ENCODE measurements around the gene JOSD2. TPM values are rescaled to one million over a fixed set of nuclear protein-coding genes. Genes with fewer than 3 reads are reported as not detected.

JOSD2 gene
- total RNA-seq, 1 experiment from 2014 or later = 60.8 TPM

GRCh38 chr19:50553134-50553703 is 42.2 kb upstream of the JOSD2 start:
- peaks cover 42% of the 10 kb centered on the region for H3K27me3 ChIP-seq (ENCODE audit: low read length)
- H3K9me2 ChIP-seq (replicated peaks; ENCODE audit: low read length) = no peaks in the 10 kb centered on the region
- POLR2A ChIA-PET (ENCODE audit: unreplicated experiment) = no interaction called here
- no peaks in the 10 kb centered on the region for H3K4me1 ChIP-seq (ENCODE audit: insufficient read depth, low read length)
- no peak for TF ChIP-seq EZH2 (IDR thresholded peaks at IDR 0.05; ENCODE audit: low read length, unreplicated experiment)
- no peak for TF ChIP-seq EZH2phosphoT487 (IDR thresholded peaks at IDR 0.05; ENCODE audit: borderline replicate concordance, low read length)
- TF ChIP-seq, protein P1, sequence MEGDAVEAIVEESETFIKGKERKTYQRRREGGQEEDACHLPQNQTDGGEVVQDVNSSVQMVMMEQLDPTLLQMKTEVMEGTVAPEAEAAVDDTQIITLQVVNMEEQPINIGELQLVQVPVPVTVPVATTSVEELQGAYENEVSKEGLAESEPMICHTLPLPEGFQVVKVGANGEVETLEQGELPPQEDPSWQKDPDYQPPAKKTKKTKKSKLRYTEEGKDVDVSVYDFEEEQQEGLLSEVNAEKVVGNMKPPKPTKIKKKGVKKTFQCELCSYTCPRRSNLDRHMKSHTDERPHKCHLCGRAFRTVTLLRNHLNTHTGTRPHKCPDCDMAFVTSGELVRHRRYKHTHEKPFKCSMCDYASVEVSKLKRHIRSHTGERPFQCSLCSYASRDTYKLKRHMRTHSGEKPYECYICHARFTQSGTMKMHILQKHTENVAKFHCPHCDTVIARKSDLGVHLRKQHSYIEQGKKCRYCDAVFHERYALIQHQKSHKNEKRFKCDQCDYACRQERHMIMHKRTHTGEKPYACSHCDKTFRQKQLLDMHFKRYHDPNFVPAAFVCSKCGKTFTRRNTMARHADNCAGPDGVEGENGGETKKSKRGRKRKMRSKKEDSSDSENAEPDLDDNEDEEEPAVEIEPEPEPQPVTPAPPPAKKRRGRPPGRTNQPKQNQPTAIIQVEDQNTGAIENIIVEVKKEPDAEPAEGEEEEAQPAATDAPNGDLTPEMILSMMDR (conservative IDR thresholded peaks at IDR 0.05; ENCODE audit: low read depth, low read length) = no peak
- no peaks in the 10 kb centered on the region for H4K20me1 ChIP-seq (ENCODE audit: low read length)
- H2AFZ ChIP-seq (ENCODE audit: low read length) = no peak overlapping the region
- BruUV-seq (replicated peaks) = no TSS peak
- no peaks in the 10 kb centered on the region for H3K79me2 ChIP-seq (ENCODE audit: low read length)
- DNase-seq = no peak
- H3K36me3 ChIP-seq (ENCODE audit: low read depth, low read length) = no peaks in the 10 kb centered on the region
- CTCF ChIA-PET = no interaction called here
- H3K27ac ChIP-seq (ENCODE audit: low read length) = no peak overlapping the region
- no peak overlapping the region for H3K4me3 ChIP-seq (ENCODE audit: low read length)
- no peaks in the 10 kb centered on the region for H3K9me3 ChIP-seq (ENCODE audit: low read length)
- intact Hi-C loops (cut with micrococcal nuclease) = no loop called here
- no peaks in the 10 kb centered on the region for H3F3A ChIP-seq (ENCODE audit: low read length, unreplicated experiment)
- no peak overlapping the region for H3K9ac ChIP-seq (ENCODE audit: low read length)
- ATAC-seq = no peak
- H3K4me2 ChIP-seq (ENCODE audit: low read length) = no peak overlapping the region

GRCh38 chr19:50552540-50552939 is 41.5 kb upstream of the JOSD2 start:
- no peaks in the 10 kb centered on the region for H3F3A ChIP-seq (ENCODE audit: low read length, unreplicated experiment)
- DNase-seq (no peak), ATAC-seq (no peak)
- H3K9me2 ChIP-seq (replicated peaks; ENCODE audit: low read length) = no peaks in the 10 kb centered on the region
- no TSS peak for BruUV-seq (replicated peaks)
- no peaks in the 10 kb centered on the region for H4K20me1 ChIP-seq (ENCODE audit: low read length)
- no peak for TF ChIP-seq EZH2 (IDR thresholded peaks at IDR 0.05; ENCODE audit: low read length, unreplicated experiment)
- no peak for TF ChIP-seq EZH2phosphoT487 (IDR thresholded peaks at IDR 0.05; ENCODE audit: borderline replicate concordance, low read length)
- TF ChIP-seq, protein P1 (conservative IDR thresholded peaks at IDR 0.05; ENCODE audit: low read depth, low read length) = no peak
- no peak overlapping the region for H3K9ac ChIP-seq (ENCODE audit: low read length)
- no peak overlapping the region for H2AFZ ChIP-seq (ENCODE audit: low read length)
- intact Hi-C loops (cut with micrococcal nuclease) = no loop called here
- no peaks in the 10 kb centered on the region for H3K36me3 ChIP-seq (ENCODE audit: low read depth, low read length)
- H3K9me3 ChIP-seq (ENCODE audit: low read length) = no peaks in the 10 kb centered on the region
- peaks cover 49% of the 10 kb centered on the region for H3K27me3 ChIP-seq (ENCODE audit: low read length)
- H3K4me2 ChIP-seq (ENCODE audit: low read length) = no peak overlapping the region
- H3K4me1 ChIP-seq (ENCODE audit: insufficient read depth, low read length) = no peaks in the 10 kb centered on the region
- ChIA-PET CTCF (no interaction called here), POLR2A (ENCODE audit: unreplicated experiment) (no interaction called here)
- H3K4me3 ChIP-seq (ENCODE audit: low read length) = no peak overlapping the region
- H3K27ac ChIP-seq (ENCODE audit: low read length) = no peak overlapping the region
- no peaks in the 10 kb centered on the region for H3K79me2 ChIP-seq (ENCODE audit: low read length)

GRCh38 chr19:50551715-50552187 is 40.8 kb upstream of the JOSD2 start:
- Histone ChIP-seq H3K4me3 (ENCODE audit: low read length) (no peak overlapping the region), H3K27ac (ENCODE audit: low read length) (no peak overlapping the region), H3K27me3 (ENCODE audit: low read length) (peaks cover 53% of the 10 kb centered on the region), H3K4me1 (ENCODE audit: insufficient read depth, low read length) (no peaks in the 10 kb centered on the region), H3F3A (ENCODE audit: low read length, unreplicated experiment) (no peaks in the 10 kb centered on the region), H3K9me2 (replicated peaks; ENCODE audit: low read length) (no peaks in the 10 kb centered on the region), H3K79me2 (ENCODE audit: low read length) (no peaks in the 10 kb centered on the region), H3K9ac (ENCODE audit: low read length) (no peak overlapping the region), H3K36me3 (ENCODE audit: low read depth, low read length) (no peaks in the 10 kb centered on the region), H4K20me1 (ENCODE audit: low read length) (no peaks in the 10 kb centered on the region), H3K4me2 (ENCODE audit: low read length) (no peak overlapping the region), H3K9me3 (ENCODE audit: low read length) (no peaks in the 10 kb centered on the region), H2AFZ (ENCODE audit: low read length) (no peak overlapping the region)
- ChIA-PET POLR2A (ENCODE audit: unreplicated experiment) (no interaction called here), CTCF (no interaction called here)
- no TSS peak for BruUV-seq (replicated peaks)
- intact Hi-C loops (cut with micrococcal nuclease) = no loop called here
- ATAC-seq = no peak
- DNase-seq = no peak
- no peak for TF ChIP-seq EZH2 (IDR thresholded peaks at IDR 0.05; ENCODE audit: low read length, unreplicated experiment)
- TF ChIP-seq EZH2phosphoT487 (IDR thresholded peaks at IDR 0.05; ENCODE audit: borderline replicate concordance, low read length) = no peak
- TF ChIP-seq, protein P1 (conservative IDR thresholded peaks at IDR 0.05; ENCODE audit: low read depth, low read length) = no peak
